ENCODE data around the gene TMEM117.

DNA sequence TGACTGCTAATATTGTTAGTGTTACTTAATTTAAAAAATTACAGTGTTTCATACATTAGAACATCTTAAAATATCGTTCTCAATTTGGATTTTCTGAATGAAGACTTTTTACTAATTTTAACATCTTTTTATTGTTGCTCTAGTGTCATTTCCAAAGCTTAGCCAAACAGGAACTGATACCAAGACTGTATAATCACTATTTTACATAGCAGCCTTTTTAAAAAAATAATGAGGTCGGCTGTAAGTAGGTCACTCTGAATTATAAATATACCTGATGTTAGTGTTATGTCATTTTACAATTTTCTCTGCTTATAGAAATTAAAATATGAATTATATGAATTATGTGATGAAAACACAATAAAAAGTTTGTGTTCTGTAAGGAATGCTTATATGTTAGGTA lies 321.5 kb downstream of the TMEM117 start:
- TF ChIP-seq CTCF (IDR thresholded peaks at IDR 0.05) (no peak), POLR2A (IDR thresholded peaks at IDR 0.05) (no peak)

Measured in esophagus squamous epithelium (tissue), 4 donors.